NB4 (cell line): ENCODE measurements around the gene OBSCN.

ENCODE experiments used
- DNase-seq: peaks from one replicate; pipeline ENCODE4 v3.0.0; 2010; ENCODE audit warnings: low read depth
- H3K4me3 ChIP-seq: one replicate; pipeline ENCODE4 v1.5.1; 2011; ENCODE audit warnings: mild to moderate bottlenecking, low read depth, low read length, moderate library complexity
- MYC ChIP-seq: IDR thresholded peaks from 2 replicates; pipeline ENCODE4 v1.6.1; 2011; ENCODE audit warnings: low read depth, low read length
- POLR2A ChIP-seq: IDR thresholded peaks from 2 replicates; pipeline ENCODE4 v1.6.1; 2011; ENCODE audit warnings: mild to moderate bottlenecking; ENCODE audit not compliant: insufficient read length; ENCODE audit errors: extremely low read depth
- TF ChIP-seq, protein P1 (sequence below): IDR thresholded peaks from one replicate; pipeline ENCODE4 v1.5.1; 2012; ENCODE audit warnings: low read depth, low read length
- TF ChIP-seq, protein P2 (sequence below): IDR thresholded peaks from 2 replicates; pipeline ENCODE4 v1.6.1; 2011; ENCODE audit warnings: low read depth, low read length

Gene OBSCN

DNA sequence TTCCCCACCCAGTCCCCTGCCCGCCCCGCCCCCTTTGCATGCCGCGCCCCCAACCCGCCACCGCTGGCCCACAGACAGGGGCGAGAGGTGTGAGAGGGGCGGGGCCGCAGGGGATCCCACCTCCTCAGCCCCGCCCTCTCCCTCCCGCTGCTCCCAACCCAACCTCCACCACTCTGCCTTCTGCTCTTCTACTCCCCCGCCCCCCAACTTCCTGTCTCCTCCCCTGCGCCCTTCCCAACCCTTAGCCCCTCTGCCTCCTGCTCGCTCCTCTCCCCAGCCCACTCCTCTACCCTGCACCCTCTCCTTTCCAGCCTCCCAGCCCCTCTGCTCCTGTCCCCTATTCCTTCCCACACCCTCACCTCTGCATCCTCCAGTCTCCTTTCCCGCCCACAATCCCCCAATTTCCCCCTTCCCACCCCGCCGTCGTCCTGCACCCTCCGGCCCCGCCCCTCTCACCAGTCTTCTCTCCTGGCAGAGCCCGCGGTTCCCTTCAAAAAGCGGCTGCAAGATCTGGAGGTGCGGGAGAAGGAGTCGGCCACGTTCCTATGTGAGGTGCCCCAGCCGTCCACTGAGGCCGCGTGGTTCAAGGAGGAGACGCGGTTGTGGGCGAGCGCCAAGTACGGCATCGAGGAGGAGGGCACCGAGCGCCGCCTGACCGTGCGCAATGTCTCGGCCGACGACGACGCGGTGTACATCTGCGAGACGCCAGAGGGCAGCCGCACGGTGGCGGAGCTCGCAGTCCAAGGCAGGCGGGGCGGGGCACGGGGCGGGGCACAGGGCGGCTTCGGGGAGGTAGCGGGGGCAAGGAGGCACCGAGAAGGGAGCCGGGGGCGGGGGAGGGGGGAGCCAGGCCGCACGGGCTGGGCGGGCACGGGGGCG lies 5.4 kb downstream of the OBSCN start:
- H3K4me3 ChIP-seq, result peak overlapping the region; percentile 38
- TF ChIP-seq, protein P1, sequence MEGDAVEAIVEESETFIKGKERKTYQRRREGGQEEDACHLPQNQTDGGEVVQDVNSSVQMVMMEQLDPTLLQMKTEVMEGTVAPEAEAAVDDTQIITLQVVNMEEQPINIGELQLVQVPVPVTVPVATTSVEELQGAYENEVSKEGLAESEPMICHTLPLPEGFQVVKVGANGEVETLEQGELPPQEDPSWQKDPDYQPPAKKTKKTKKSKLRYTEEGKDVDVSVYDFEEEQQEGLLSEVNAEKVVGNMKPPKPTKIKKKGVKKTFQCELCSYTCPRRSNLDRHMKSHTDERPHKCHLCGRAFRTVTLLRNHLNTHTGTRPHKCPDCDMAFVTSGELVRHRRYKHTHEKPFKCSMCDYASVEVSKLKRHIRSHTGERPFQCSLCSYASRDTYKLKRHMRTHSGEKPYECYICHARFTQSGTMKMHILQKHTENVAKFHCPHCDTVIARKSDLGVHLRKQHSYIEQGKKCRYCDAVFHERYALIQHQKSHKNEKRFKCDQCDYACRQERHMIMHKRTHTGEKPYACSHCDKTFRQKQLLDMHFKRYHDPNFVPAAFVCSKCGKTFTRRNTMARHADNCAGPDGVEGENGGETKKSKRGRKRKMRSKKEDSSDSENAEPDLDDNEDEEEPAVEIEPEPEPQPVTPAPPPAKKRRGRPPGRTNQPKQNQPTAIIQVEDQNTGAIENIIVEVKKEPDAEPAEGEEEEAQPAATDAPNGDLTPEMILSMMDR, result peak; percentile 19
- TF ChIP-seq, protein P2, sequence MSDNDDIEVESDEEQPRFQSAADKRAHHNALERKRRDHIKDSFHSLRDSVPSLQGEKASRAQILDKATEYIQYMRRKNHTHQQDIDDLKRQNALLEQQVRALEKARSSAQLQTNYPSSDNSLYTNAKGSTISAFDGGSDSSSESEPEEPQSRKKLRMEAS, result peak; percentile 61; the same call in 1 of the 2 replicates
- TF ChIP-seq POLR2A, result no peak
- no peak; the same call in 1 of the 2 replicates for TF ChIP-seq MYC
- peak; percentile 89 for DNase-seq

DNA sequence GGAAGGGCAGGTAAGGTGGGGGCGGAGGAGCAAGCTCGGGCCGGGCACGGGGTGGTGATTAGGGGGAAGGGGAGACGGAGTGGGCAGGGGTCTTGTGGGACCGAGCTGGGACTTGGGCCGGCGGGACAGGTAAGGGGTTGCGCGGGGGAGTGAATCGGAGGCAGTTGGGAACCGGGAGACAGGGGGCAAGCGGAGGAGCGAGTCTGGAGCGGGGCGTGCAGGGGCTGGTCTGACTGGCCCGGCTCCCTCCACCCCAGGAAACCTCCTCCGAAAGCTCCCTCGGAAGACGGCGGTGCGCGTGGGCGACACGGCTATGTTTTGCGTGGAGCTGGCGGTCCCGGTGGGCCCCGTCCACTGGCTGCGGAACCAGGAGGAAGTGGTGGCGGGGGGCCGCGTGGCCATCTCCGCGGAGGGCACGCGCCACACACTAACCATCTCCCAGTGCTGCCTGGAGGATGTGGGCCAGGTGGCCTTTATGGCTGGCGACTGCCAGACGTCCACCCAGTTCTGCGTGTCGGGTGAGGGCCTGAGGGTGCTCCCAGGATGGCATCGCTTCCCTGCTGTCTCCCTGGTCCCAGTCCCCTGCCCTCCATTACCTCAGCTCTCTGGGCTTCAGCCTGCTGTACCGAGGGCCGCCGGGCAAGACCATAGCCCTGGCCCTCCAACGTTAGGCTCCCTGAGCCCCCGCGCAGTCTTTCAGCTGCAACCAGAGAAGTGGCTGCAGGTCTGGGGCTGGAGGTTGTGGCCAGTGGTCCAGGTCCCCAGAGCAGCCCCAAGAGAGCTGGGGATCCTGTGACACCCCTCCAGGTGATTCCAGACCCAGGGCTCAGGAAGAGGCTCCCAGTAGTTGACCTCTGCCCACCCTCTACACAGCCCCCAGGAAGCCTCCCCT lies 6.3 kb downstream of the OBSCN start:
- H3K4me3 ChIP-seq, result no peak overlapping the region
- TF ChIP-seq POLR2A (no peak), MYC (no peak)
- TF ChIP-seq, protein P1, result no peak
- TF ChIP-seq, protein P2, result no peak
- DNase-seq, result no peak

DNA sequence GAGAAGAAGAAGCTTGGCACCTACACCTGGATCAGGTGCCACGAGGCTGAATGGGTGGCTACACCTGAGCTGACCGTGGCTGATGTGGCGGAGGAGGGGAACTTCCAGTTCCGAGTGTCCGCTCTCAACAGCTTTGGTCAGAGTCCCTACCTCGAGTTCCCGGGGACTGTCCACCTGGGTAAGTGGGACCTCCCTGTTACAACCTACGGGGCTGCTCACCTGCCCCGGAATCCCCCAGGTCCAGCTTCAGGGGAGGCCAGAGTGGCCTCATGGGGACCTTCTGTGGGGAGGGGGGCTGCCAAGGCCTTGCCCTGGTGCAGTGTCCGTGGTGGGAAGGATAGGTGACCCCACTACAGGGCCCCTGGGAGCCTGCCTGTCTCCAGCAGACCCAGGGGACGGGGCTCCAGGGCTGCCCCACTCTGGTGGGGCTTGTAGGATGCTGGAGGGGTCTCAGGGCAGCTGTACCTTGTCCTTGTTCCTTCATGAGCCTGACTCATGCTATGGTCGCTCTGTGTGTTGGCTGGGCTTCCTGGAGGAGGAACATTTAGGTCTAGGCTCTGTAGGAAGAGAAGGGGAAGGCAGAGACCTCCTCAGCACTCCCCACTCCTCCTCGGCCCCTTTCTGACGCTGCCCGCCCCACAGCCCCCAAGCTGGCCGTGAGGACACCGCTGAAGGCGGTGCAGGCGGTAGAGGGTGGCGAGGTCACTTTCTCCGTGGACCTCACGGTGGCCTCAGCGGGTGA lies 7.2 kb downstream of the OBSCN start:
- TF ChIP-seq, protein P1, result no peak
- H3K4me3 ChIP-seq, result no peak overlapping the region
- no peak for DNase-seq

DNA sequence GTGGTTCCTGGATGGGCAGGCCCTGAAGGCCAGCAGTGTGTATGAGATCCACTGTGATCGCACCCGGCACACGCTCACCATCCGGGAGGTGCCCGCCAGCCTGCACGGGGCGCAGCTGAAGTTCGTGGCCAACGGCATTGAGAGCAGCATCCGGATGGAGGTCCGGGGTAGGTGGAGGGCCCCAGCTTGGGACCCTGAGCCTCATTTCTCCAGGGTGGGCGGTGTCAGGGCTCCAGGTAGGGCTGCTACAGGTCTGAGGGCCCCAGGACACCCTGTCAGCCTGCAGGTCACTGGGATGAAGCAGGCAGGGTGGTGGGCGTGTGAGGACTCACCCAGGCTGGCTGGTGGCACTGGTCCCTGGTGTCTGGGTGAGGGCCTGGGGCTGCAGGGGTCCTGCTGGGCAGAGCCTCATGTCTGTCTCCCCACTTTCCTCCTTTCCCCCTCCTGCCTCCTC lies 7.8 kb downstream of the OBSCN start:
- no peak for DNase-seq
- TF ChIP-seq, protein P2, result no peak
- no peak for TF ChIP-seq MYC
- no peak for TF ChIP-seq POLR2A
- TF ChIP-seq, protein P1, result no peak
- H3K4me3 ChIP-seq, result no peak overlapping the region

DNA sequence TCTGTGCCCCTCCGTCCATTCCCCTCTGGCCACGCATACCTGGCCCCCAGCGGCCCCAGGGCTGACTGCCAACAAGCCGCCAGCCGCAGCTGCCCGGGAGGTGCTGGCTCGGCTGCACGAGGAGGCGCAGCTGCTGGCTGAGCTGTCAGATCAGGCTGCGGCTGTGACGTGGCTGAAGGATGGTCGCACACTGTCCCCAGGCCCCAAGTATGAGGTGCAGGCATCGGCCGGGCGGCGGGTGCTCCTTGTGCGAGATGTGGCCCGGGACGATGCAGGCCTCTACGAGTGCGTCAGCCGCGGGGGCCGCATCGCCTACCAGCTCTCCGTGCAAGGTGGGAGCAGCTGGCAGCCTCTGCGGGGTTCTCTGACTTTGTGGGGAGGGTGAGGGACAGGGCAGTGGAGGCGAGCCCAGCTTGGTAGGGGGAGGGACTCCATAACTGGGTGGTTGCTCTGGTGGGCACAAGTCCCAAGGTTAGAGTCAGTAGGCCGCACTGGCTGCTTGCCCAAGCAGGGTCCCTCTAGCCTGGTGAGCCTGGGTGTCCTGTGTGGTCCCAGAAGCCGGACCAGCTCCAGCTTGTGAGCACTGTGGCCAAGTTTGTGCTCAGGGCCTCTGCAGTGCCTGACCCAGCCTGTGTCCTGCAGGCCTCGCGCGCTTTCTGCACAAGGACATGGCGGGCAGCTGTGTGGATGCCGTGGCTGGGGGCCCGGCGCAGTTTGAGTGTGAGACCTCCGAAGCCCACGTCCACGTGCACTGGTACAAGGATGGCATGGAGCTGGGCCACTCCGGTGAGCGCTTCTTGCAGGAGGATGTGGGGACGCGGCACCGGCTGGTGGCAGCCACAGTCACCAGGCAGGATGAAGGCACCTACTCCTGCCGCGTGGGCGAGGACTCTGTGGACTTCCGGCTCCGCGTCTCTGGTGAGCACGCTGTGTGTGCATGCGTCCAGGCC lies 8.8 kb downstream of the OBSCN start:
- DNase-seq, result no peak
- TF ChIP-seq, protein P2, result no peak
- TF ChIP-seq MYC, result no peak
- TF ChIP-seq, protein P1, result no peak
- no peak for TF ChIP-seq POLR2A
- H3K4me3 ChIP-seq, result no peak overlapping the region
